Mesenchymal stem cell (in vitro differentiated cells and primary cell): ENCODE results near the gene SSC4D. TPM values are rescaled to one million over a fixed set of nuclear protein-coding genes. Genes with fewer than 3 reads are reported as not detected.
A peak's percentile ranks its signal among the peaks of the same experiment; 100 is the strongest.
"Not testable (repeated sequence)": the region's sequence is repeated elsewhere in the genome, so short reads cannot be mapped to it uniquely, and the experiment has no call there.

Experiments used
- DNase-seq: peaks from one replicate; pipeline ENCODE4 v3.0.0-alpha.2; 2013
- H2AFZ ChIP-seq: one replicate; pipeline ENCODE4 v1.6.1; 2013; ENCODE audit warnings: low read depth, mild to moderate bottlenecking, control low read depth, inconsistent platforms, low read length, moderate library complexity
- H2AK5ac ChIP-seq: 2 replicates; pipeline ENCODE4 v1.6.1; 2013; ENCODE audit warnings: low read length, moderate library complexity, mild to moderate bottlenecking, inconsistent platforms; ENCODE audit not compliant: severe bottlenecking
- H2BK120ac ChIP-seq: one replicate; pipeline ENCODE4 v1.6.1; 2013; ENCODE audit warnings: low read depth, mild to moderate bottlenecking, inconsistent platforms, low read length, moderate library complexity
- H2BK12ac ChIP-seq, 2 experiments: one replicate each; pipeline ENCODE4 v1.6.1; 2013; ENCODE audit warnings: inconsistent platforms in 2 of 2, low read length in 2 of 2, mild to moderate bottlenecking in 2 of 2, moderate library complexity in 2 of 2, control low read depth in 1 of 2
- H2BK15ac ChIP-seq: one replicate; pipeline ENCODE4 v1.6.1; 2013; ENCODE audit warnings: mild to moderate bottlenecking, low read depth, inconsistent platforms; ENCODE audit not compliant: poor library complexity, severe bottlenecking
- H2BK5ac ChIP-seq: 2 replicates; pipeline ENCODE4 v1.6.1; 2013; ENCODE audit warnings: low read depth, mild to moderate bottlenecking, low read length, control low read depth, inconsistent platforms; ENCODE audit not compliant: poor library complexity, severe bottlenecking
- H3K14ac ChIP-seq, 2 experiments: one replicate each; pipeline ENCODE4 v1.6.1; 2013; ENCODE audit warnings: inconsistent platforms in 2 of 2, low read length in 2 of 2, control low read depth in 1 of 2, mild to moderate bottlenecking in 1 of 2, moderate library complexity in 1 of 2
- H3K18ac ChIP-seq, 2 experiments: one replicate each; pipeline ENCODE4 v1.6.1; 2013; ENCODE audit warnings: inconsistent platforms in 2 of 2, low read length in 2 of 2, control low read depth in 1 of 2, low read depth in 1 of 2, mild to moderate bottlenecking in 1 of 2
- H3K23ac ChIP-seq, 2 experiments: one replicate each; pipeline ENCODE4 v1.6.1; 2013; ENCODE audit warnings: inconsistent platforms in 2 of 2, low read length in 2 of 2, mild to moderate bottlenecking in 2 of 2, moderate library complexity in 2 of 2, control low read depth in 1 of 2
- H3K27ac ChIP-seq: 2 replicates; pipeline ENCODE4 v1.5.1; 2013; ENCODE audit warnings: mild to moderate bottlenecking, moderate library complexity, low read length, control low read depth, inconsistent platforms; ENCODE audit not compliant: poor library complexity, severe bottlenecking
- H3K27me3 ChIP-seq, 2 experiments: 2 replicates each; pipeline versions ENCODE4 v1.6.1 to v1.7.0; 2013; ENCODE audit warnings: low read length in 2 of 2, mild to moderate bottlenecking in 2 of 2, moderate library complexity in 2 of 2, control low read depth in 1 of 2, inconsistent platforms in 1 of 2; ENCODE audit not compliant: control insufficient read depth in 1 of 2, insufficient read depth in 1 of 2
- H3K36me3 ChIP-seq, 2 experiments: 2 replicates each; pipeline versions ENCODE4 v1.6.1 to v1.7.0; 2013; ENCODE audit warnings: low read length in 2 of 2, control low read depth in 1 of 2, inconsistent platforms in 1 of 2, low read depth in 1 of 2, mild to moderate bottlenecking in 1 of 2; ENCODE audit not compliant: insufficient read depth in 2 of 2, control insufficient read depth in 1 of 2
- H3K4ac ChIP-seq, 2 experiments: one replicate each; pipeline ENCODE4 v1.6.1; 2013; ENCODE audit warnings: inconsistent platforms in 2 of 2, low read length in 2 of 2, mild to moderate bottlenecking in 2 of 2, moderate library complexity in 2 of 2, control low read depth in 1 of 2, low read depth in 1 of 2
- H3K4me1 ChIP-seq: 2 replicates; pipeline ENCODE4 v1.6.1; 2013; ENCODE audit warnings: low read depth, low read length, control low read depth; ENCODE audit not compliant: control insufficient read depth, insufficient read depth
- H3K4me2 ChIP-seq: 2 replicates; pipeline ENCODE4 v1.6.1; 2013; ENCODE audit warnings: low read length, mild to moderate bottlenecking, inconsistent platforms; ENCODE audit not compliant: poor library complexity, severe bottlenecking
- H3K4me3 ChIP-seq, 2 experiments: 2 replicates each; pipeline versions ENCODE4 v1.5.1 to v1.7.0; 2013; ENCODE audit warnings: low read length in 2 of 2, mild to moderate bottlenecking in 2 of 2, control low read depth in 1 of 2, low read depth in 1 of 2; ENCODE audit not compliant: insufficient read depth in 1 of 2
- H3K79me1 ChIP-seq: replicated peaks from 2 replicates; pipeline ENCODE4 v1.6.1; 2013; ENCODE audit warnings: mild to moderate bottlenecking, control low read depth, low read length, inconsistent platforms; ENCODE audit not compliant: poor library complexity, severe bottlenecking
- H3K9ac ChIP-seq: 2 replicates; pipeline ENCODE4 v1.7.0; 2013; ENCODE audit warnings: mild to moderate bottlenecking, low read length, moderate library complexity
- H3K9me3 ChIP-seq: 2 replicates; pipeline ENCODE4 v1.7.0; 2013; ENCODE audit warnings: mild to moderate bottlenecking, low read length; ENCODE audit not compliant: control insufficient read depth
- H4K8ac ChIP-seq: one replicate; pipeline ENCODE4 v1.6.1; 2013; ENCODE audit warnings: inconsistent platforms, mild to moderate bottlenecking, low read length, moderate library complexity
- H4K91ac ChIP-seq: one replicate; pipeline ENCODE4 v1.6.1; 2013; ENCODE audit warnings: mild to moderate bottlenecking, low read length, inconsistent platforms
- WGBS: methylation state at CpG from one replicate; pipeline ENCODE4 v1.1.7; 2013; ENCODE audit warnings: mixed read lengths; 5-methylcytosine and 5-hydroxymethylcytosine counted together
- polyA plus RNA-seq, 2 experiments: library from polyadenylated mRNA; stranded (reverse); fragments of 200-250 nt; gene quantifications; one replicate each; pipeline ENCODE4 v1.2.3, GENCODE V29; 2013

The SSC4D gene
- polyA plus RNA-seq (2013, experiment 1 of 2), result 0.46 TPM
- 0.49 TPM for polyA plus RNA-seq (2013, experiment 2 of 2)

DNA sequence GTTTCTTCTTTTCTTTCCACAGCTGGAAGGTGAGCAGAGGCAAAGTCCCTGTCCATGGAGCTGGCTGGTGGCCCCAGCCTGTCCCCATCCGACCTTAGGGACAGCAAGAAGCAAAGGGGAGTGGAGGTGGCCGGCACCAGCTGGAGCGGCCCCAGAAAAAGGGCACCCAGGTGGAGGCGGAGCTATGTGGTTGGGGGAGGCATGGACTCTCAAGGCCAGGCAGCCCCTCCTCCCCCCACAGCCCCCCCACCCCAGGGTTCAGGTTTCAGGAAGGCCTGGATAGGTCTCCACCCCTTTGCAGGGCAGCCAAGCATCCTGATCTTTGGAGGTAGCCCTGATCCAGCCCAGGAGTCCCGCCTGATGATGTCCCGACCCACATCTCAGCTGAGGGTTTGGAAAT is at the start of gene SSC4D:
SSC4D (minus strand) TSS at position 161 of the 400 bp plus-strand sequence. CDS start 5,258 bp downstream, outside the sequence.
- Histone ChIP-seq H3K18ac (no peak within 1 kb of the TSS), H3K4me2 (no peak within 1 kb of the TSS), H4K8ac (no peak within 1 kb of the TSS), H3K14ac (no peak within 1 kb of the TSS), H2BK120ac (no peak within 1 kb of the TSS), H3K23ac (peak within 1 kb of the TSS in 1 of 2 experiments; percentile 79), H3K9me3 (no peaks in the 10 kb centered on the region), H2BK12ac (no peak within 1 kb of the TSS), H3K79me1 (no peaks in the 10 kb centered on the region), H2BK5ac (no peak within 1 kb of the TSS), H2AFZ (no peak within 1 kb of the TSS), H3K4me3 (no peak within 1 kb of the TSS), H2AK5ac (no peak within 1 kb of the TSS), H2BK15ac (no peak within 1 kb of the TSS), H3K9ac (no peak within 1 kb of the TSS), H3K27ac (no peak within 1 kb of the TSS), H3K4me1 (peaks cover 2% of the 10 kb centered on the region), H4K91ac (no peak within 1 kb of the TSS), H3K36me3 (no peaks in the 10 kb centered on the region), H3K4ac (no peak within 1 kb of the TSS), H3K27me3 (peaks cover 0 to 12% of the 10 kb centered on the region in 2 experiments)
- WGBS, result 28% methylated on average over 6 of the region's 6 CpGs
- DNase-seq, result no peak

DNA sequence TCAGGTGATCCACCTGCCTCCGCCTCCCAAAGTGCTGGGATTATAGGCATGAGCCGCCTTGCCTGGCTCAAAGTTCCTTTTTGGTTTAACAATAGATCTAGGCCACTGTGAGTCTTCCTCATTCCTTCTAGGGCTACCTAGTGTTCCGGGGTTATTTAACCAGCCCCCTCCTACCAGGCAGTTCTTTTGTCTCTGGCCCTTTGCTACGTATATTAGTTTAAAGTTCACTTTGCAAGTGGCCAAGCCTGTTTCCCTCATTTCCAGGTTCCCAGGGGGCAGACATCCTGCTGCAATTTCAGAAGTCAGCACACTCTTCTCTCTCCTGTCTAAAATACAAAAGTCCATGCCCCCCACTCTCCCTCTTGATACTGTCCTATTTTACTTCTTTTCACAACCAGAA is 49.0 kb upstream of the SSC4D start:
- H2BK5ac ChIP-seq, H3K79me1 ChIP-seq, H3K4me3 ChIP-seq, H3K23ac ChIP-seq, H3K27me3 ChIP-seq, H3K36me3 ChIP-seq, H3K27ac ChIP-seq, H4K8ac ChIP-seq, H2AFZ ChIP-seq, H3K9ac ChIP-seq, H2BK15ac ChIP-seq, H3K18ac ChIP-seq, DNase-seq, H3K4ac ChIP-seq, H2AK5ac ChIP-seq, H3K14ac ChIP-seq, H3K4me2 ChIP-seq, H2BK12ac ChIP-seq, H2BK120ac ChIP-seq, H3K4me1 ChIP-seq, H3K9me3 ChIP-seq, H4K91ac ChIP-seq: not testable (repeated sequence)
- WGBS, result no CpG with 5 or more reads among the region's 4 CpGs

DNA sequence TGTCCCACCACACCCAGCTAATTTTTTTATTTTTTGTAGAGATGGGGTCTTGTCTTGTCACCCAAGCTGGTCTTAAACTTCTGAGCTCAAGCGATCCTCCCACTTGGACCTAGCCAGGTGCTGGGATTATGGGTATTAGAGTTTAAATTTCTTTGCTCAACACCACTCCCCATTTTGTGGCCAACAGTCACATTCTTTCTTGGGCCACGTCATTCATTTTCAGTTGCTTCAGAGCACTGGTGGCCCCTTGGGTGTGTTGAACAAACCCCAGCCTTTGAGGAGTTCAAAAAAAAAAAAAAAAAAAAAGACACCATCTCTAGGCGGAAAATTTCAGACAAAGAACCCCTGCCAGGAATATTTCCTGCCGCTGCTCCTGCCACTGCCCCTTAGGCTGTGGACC is 47.5 kb upstream of the SSC4D start:
- not testable (repeated sequence) for H2BK5ac ChIP-seq, H2BK15ac ChIP-seq, H3K27me3 ChIP-seq, H2BK120ac ChIP-seq, H3K27ac ChIP-seq, H3K4me1 ChIP-seq, H3K4ac ChIP-seq, H3K9me3 ChIP-seq, H2AFZ ChIP-seq, H3K14ac ChIP-seq, DNase-seq, H3K18ac ChIP-seq, H3K9ac ChIP-seq, H3K4me3 ChIP-seq, H2AK5ac ChIP-seq, H4K8ac ChIP-seq, H4K91ac ChIP-seq, H3K23ac ChIP-seq, H3K36me3 ChIP-seq, H3K4me2 ChIP-seq, H3K79me1 ChIP-seq, H2BK12ac ChIP-seq
- no CpG with 5 or more reads among the region's 4 CpGs for WGBS

DNA sequence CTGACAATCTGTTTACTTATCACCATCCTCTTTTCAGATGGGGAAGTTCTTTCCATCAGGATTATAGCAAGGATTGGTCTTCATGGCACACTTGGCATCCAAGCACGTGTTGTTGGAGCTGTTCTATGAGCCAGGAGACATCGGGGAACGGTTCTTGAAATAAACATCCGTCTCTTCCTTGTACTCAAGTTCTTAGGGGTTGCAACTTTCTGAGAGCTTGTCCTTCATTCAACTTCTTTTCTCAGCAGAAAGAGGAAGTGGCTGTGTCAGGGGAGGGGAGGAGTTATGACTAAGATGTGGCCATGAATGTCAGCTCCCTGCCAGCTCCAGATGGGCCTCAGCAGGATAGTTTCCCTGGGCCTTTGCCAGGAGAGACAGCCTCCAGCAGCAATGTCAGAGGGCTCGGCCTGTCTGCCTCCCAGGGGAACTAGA is 36.1 kb upstream of the SSC4D start:
- H3K23ac ChIP-seq, H3K27me3 ChIP-seq, H4K8ac ChIP-seq, H3K4ac ChIP-seq, H3K14ac ChIP-seq, H3K4me1 ChIP-seq, H2BK5ac ChIP-seq, H2BK120ac ChIP-seq, H3K18ac ChIP-seq, H3K4me3 ChIP-seq, H2AFZ ChIP-seq, H3K9me3 ChIP-seq, H3K79me1 ChIP-seq, H4K91ac ChIP-seq, H2AK5ac ChIP-seq, H2BK12ac ChIP-seq, H3K36me3 ChIP-seq, H2BK15ac ChIP-seq: not testable (repeated sequence)
- H3K4me2 ChIP-seq, result peak overlapping the region; percentile 42
- DNase-seq, result peak; percentile 79
- H3K27ac ChIP-seq, result peak overlapping the region; percentile 95
- WGBS, result no CpG with 5 or more reads among the region's 5 CpGs
- H3K9ac ChIP-seq, result peak overlapping the region; percentile 9
